Measurements from ENCODE around the gene TMEM181.
"Not testable (repeated sequence)": the region's sequence is repeated elsewhere in the genome, so short reads cannot be mapped to it uniquely, and the experiment has no call there.

The TMEM181 gene

GRCh38 chr6:158611541-158612370, 51.9 kb downstream of the TMEM181 start:
- no peaks in the 10 kb centered on the region for H3K36me3 ChIP-seq (ENCODE audit: control insufficient read depth, insufficient read depth, low read length)
- no peaks in the 10 kb centered on the region for H3K27me3 ChIP-seq (ENCODE audit: control insufficient read depth, insufficient read depth, low read length)
- no peak overlapping the region for H3K9ac ChIP-seq
- TF ChIP-seq, protein P1, sequence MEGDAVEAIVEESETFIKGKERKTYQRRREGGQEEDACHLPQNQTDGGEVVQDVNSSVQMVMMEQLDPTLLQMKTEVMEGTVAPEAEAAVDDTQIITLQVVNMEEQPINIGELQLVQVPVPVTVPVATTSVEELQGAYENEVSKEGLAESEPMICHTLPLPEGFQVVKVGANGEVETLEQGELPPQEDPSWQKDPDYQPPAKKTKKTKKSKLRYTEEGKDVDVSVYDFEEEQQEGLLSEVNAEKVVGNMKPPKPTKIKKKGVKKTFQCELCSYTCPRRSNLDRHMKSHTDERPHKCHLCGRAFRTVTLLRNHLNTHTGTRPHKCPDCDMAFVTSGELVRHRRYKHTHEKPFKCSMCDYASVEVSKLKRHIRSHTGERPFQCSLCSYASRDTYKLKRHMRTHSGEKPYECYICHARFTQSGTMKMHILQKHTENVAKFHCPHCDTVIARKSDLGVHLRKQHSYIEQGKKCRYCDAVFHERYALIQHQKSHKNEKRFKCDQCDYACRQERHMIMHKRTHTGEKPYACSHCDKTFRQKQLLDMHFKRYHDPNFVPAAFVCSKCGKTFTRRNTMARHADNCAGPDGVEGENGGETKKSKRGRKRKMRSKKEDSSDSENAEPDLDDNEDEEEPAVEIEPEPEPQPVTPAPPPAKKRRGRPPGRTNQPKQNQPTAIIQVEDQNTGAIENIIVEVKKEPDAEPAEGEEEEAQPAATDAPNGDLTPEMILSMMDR (IDR thresholded peaks at IDR 0.05) = no peak
- H3K9me3 ChIP-seq (ENCODE audit: control insufficient read depth, low read length) = no peaks in the 10 kb centered on the region
- H2AFZ ChIP-seq = no peak overlapping the region
- H3K27ac ChIP-seq = no peak overlapping the region
- no peaks in the 10 kb centered on the region for H3K4me1 ChIP-seq
- H3K4me2 ChIP-seq (ENCODE audit: low read length) = no peak overlapping the region
- no peak overlapping the region for H3K4me3 ChIP-seq (ENCODE audit: low read depth, low read length)
- peaks cover 4% of the 10 kb centered on the region for H3K79me2 ChIP-seq

DNA sequence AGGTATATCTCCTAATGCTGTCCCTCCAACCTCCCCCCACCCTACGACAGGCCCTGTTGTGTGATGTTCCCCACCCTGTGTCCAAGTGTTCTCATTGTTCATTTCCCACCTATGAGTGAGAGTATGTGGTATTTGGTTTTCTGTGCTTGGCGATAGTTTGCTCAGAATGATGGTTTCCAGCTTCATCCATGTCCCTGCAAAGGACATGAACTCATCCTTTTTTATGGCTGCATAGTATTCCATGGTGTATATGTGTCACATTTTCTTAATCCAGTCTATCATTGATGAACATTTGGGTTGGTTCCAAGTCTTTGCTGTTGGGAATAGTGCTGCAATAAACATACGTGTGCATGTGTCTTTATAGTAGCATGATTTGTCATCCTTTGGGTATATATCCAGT, 54.7 kb downstream of the TMEM181 start:
- not testable (repeated sequence) for H3K27me3 ChIP-seq (ENCODE audit: control insufficient read depth, insufficient read depth, low read length); H3K4me2 ChIP-seq (ENCODE audit: low read length); H3K36me3 ChIP-seq (ENCODE audit: control insufficient read depth, insufficient read depth, low read length); H2AFZ ChIP-seq; H3K4me3 ChIP-seq (ENCODE audit: low read depth, low read length); H3K79me2 ChIP-seq; H3K27ac ChIP-seq; H3K4me1 ChIP-seq; H3K9me3 ChIP-seq (ENCODE audit: control insufficient read depth, low read length); H3K9ac ChIP-seq

DNA sequence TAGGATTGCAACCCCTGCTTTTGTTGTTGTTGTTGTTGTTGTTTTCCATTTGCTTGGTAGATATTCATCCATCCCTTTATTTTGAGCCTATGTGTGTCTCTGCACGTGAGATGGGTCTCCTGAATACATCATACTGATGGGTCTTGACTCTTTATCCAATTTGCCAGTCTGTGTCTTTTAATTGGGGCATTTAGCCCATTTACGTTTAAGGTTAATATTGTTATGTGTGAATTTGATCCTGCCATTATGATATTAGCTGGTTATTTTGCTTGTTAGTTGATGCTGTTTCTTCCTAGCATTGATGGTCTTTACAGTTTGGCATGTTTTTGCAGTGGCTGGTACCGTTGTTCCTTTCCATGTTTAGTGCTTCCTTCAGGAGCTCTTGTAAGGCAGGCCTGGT, 58.4 kb downstream of the TMEM181 start:
- not testable (repeated sequence) for H3K4me1 ChIP-seq; H2AFZ ChIP-seq; H3K9ac ChIP-seq; H3K27ac ChIP-seq; H3K4me2 ChIP-seq (ENCODE audit: low read length); H3K79me2 ChIP-seq; H3K9me3 ChIP-seq (ENCODE audit: control insufficient read depth, low read length); H3K4me3 ChIP-seq (ENCODE audit: low read depth, low read length); H3K27me3 ChIP-seq (ENCODE audit: control insufficient read depth, insufficient read depth, low read length); H3K36me3 ChIP-seq (ENCODE audit: control insufficient read depth, insufficient read depth, low read length)

DNA sequence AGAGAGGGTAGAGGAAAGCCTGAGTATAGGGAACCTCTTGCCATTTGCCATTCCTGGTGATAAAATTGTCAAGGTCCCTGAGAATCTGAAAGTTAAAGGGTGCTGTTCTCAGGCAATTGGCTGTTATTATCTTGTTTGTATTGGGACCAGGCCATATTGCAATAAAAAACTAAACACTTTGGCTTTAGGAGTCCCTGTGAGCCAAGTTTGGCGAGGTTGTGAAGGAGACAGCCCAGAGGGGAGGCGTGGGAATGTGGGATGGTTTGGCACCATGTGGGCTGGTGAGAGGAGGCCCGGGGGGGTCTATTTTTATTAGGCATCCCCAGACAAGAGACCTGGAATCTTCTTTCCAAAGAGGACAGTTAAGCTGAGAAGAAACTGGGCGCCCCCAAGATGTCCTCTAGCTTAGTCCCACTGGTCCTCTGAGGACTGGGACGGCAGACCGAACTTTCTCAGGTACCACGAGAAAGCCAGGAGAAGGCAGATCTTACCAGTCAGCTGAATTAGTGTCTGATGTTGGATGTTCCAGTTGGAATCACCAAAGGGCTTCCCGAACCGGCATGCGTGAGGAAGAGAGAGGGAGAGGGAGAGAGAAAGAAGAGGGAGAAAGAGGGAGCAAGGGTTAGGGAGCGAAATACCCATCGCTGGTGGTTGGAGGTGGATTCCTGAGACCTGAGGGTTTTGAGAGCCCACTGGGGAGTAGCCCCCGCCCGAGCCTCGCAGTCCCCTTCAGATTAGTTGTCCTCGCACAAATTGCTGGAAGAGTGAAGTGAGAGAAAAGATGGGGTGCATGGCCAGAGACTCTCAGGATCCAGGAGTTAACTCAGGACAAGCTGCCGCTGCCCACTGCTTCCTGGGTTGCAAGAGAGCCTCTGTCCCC, 60.3 kb downstream of the TMEM181 start:
- no peak overlapping the region for H3K4me3 ChIP-seq (ENCODE audit: low read depth, low read length)
- no peaks in the 10 kb centered on the region for H3K9me3 ChIP-seq (ENCODE audit: control insufficient read depth, low read length)
- H3K4me1 ChIP-seq = no peaks in the 10 kb centered on the region
- peaks cover 5% of the 10 kb centered on the region for H3K79me2 ChIP-seq
- H3K9ac ChIP-seq = no peak overlapping the region
- no peaks in the 10 kb centered on the region for H3K36me3 ChIP-seq (ENCODE audit: control insufficient read depth, insufficient read depth, low read length)
- H3K27me3 ChIP-seq (ENCODE audit: control insufficient read depth, insufficient read depth, low read length) = no peaks in the 10 kb centered on the region
- H3K27ac ChIP-seq = no peak overlapping the region
- H2AFZ ChIP-seq = no peak overlapping the region
- no peak overlapping the region for H3K4me2 ChIP-seq (ENCODE audit: low read length)
- TF ChIP-seq, protein P1 (IDR thresholded peaks at IDR 0.05) = no peak

DNA sequence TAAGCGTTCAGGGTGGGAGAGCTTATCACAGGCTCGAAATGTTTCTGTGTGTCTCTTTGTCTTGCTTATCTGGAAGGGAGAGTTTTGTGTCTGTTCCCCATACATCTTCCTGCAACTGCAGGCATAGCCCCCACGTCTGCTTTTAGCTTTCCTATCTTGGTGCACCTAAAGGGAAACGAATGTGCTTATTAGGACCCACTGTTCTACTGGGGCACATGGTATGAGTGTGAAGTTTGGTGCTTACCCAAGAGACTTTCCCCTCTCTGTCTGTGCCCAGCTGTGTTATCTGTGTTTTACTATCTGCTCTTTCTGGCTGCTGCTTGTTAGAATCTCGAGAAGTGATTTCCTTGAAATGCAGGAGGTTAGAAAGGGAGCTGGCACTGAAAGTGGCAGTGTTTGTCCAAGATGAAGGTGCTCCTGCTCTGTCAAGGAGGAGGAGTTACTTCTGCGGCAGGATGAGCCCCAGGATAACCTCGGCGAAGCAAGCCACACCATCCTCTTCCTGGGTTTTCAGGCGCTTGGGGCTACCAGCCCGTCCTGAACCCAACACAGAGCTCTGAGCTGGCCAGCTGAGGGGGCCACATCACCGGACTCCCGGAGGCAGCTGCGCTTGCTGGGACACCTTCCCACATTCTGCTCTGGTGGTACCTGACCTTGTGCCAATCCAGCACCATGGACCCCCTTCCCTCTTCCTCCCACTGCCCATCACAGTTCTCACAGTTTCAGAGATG, 61.2 kb downstream of the TMEM181 start:
- Histone ChIP-seq H3K27me3 (ENCODE audit: control insufficient read depth, insufficient read depth, low read length) (no peaks in the 10 kb centered on the region), H3K79me2 (peaks cover 5% of the 10 kb centered on the region), H3K27ac (no peak overlapping the region), H3K9me3 (ENCODE audit: control insufficient read depth, low read length) (no peaks in the 10 kb centered on the region), H3K9ac (no peak overlapping the region), H3K36me3 (ENCODE audit: control insufficient read depth, insufficient read depth, low read length) (no peaks in the 10 kb centered on the region), H3K4me1 (no peaks in the 10 kb centered on the region), H2AFZ (no peak overlapping the region), H3K4me3 (ENCODE audit: low read depth, low read length) (no peak overlapping the region), H3K4me2 (ENCODE audit: low read length) (no peak overlapping the region)
- TF ChIP-seq, protein P1 (IDR thresholded peaks at IDR 0.05) = no peak

Data from parathyroid adenoma (tissue), 2 donors.